GM23338 (cell line): ENCODE data around the gene PDE5A.

Experiments used
- CREB1 ChIP-seq: fragments of 250-450 bp; sonication (Bioruptor Pico); IDR thresholded peaks from 2 replicates; pipeline ENCODE4 v1.5.0; 2020; ENCODE audit warnings: low read depth, mild to moderate bottlenecking, moderate library complexity
- CTCF ChIP-seq, 2 experiments: fragments of 200-600 bp in 1 of 2; sonication (generic) in 1 of 2; conservative IDR thresholded peaks; 2 replicates each; pipeline versions ENCODE4 v1.5.1 to v1.6.1; 2016 to 2017; ENCODE audit warnings: antibody characterized with exemption in 2 of 2, low read depth in 2 of 2, mild to moderate bottlenecking in 2 of 2, moderate library complexity in 1 of 2
- ETS1 ChIP-seq: IDR thresholded peaks from 2 replicates; pipeline ENCODE4 v1.6.1; 2016; ENCODE audit warnings: antibody characterized with exemption
- EZH2 ChIP-seq: fragments of 200-600 bp; sonication (generic); IDR thresholded peaks from one replicate; pipeline ENCODE4 v1.8.0; 2017; ENCODE audit warnings: antibody characterized with exemption, mild to moderate bottlenecking, low read depth; ENCODE audit not compliant: unreplicated experiment
- EZH2phosphoT487 ChIP-seq: fragments of 200-600 bp; sonication (generic); IDR thresholded peaks from one replicate; pipeline ENCODE4 v1.8.1; 2018; ENCODE audit warnings: antibody characterized with exemption; ENCODE audit not compliant: unreplicated experiment
- JUNB ChIP-seq: IDR thresholded peaks from one replicate; pipeline ENCODE4 v1.6.1; 2016; ENCODE audit warnings: antibody characterized with exemption; ENCODE audit not compliant: unreplicated experiment
- NANOG ChIP-seq: IDR thresholded peaks from 2 replicates; pipeline ENCODE4 v1.6.1; 2016; ENCODE audit warnings: antibody characterized with exemption, borderline replicate concordance
- POLR2AphosphoS5 ChIP-seq: IDR thresholded peaks from 2 replicates; pipeline ENCODE4 v1.6.1; 2016; ENCODE audit warnings: antibody characterized with exemption, low read depth
- REST ChIP-seq: IDR thresholded peaks from one replicate; pipeline ENCODE4 v1.6.1; 2018; ENCODE audit warnings: antibody characterized with exemption; ENCODE audit not compliant: unreplicated experiment
- STAT1 ChIP-seq: IDR thresholded peaks from one replicate; pipeline ENCODE4 v1.6.1; 2016; ENCODE audit warnings: antibody characterized with exemption; ENCODE audit not compliant: unreplicated experiment
- ZNF114 ChIP-seq: fragments of 250-450 bp; sonication (Bioruptor Pico); IDR thresholded peaks from 2 replicates; pipeline ENCODE4 v1.5.0; 2020; ENCODE audit warnings: mild to moderate bottlenecking, moderate library complexity
- ZNF331 ChIP-seq: fragments of 250-450 bp; sonication (Bioruptor Pico); IDR thresholded peaks from 2 replicates; pipeline ENCODE4 v1.5.0; 2020; ENCODE audit warnings: low read depth, mild to moderate bottlenecking, moderate library complexity

DNA sequence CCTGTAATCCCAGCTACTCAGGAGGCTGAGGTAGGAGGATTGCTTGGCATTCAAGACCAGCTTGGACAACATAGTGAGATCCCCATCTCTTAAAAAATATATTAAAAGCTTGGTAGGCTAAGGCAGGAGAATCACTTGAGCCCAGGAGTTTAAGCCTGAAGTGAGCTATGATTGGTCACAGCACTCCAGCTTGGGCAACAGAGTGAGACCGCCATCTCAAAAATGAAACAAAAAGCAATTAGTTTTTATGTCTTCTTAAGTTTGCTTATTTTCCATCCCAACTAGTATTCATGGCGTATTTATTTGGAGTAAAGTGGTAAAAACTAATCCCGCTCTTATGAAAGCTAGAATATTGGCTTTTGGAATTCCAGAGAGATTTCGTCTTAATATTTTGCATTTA is 25.4 kb upstream of the PDE5A start:
- TF ChIP-seq CTCF (conservative IDR thresholded peaks at IDR 0.05; ENCODE audit: low read depth in 2 of 2) (no peak), STAT1 (no peak), EZH2phosphoT487 (no peak), POLR2AphosphoS5 (no peak), EZH2 (no peak), CREB1 (CRISPR knock-in tag) (no peak), REST (no peak), ZNF114 (CRISPR knock-in tag) (no peak), NANOG (no peak), JUNB (no peak), ETS1 (no peak), ZNF331 (CRISPR knock-in tag) (no peak)
